Measurements from ENCODE around the gene SLC16A2. TPM values are rescaled to one million over a fixed set of nuclear protein-coding genes. Genes with fewer than 3 reads are reported as not detected.

Gene SLC16A2
- total RNA-seq, 3 donors from 2014 or later: 4.8 to 10.8 (median 6.6) TPM

GRCh38 chrX:74540635-74541249 lies 119.4 kb downstream of the SLC16A2 start:
- Histone ChIP-seq H3K4me1 (no peaks in the 10 kb centered on the region), H3K27ac (no peak overlapping the region), H3K36me3 (no peaks in the 10 kb centered on the region), H3K27me3 (peaks cover 0 to 40% of the 10 kb centered on the region in 2 donors), H3K4me3 (no peak overlapping the region), H3K9me3 (no peaks in the 10 kb centered on the region)
- no peak for DNase-seq (ENCODE audit: low spot score in 2 of 2)
- intact Hi-C loops (cut with DNase I; ENCODE audit: low total_unique reads): no loop called here
- TF ChIP-seq POLR2AphosphoS5 (IDR thresholded peaks at IDR 0.05) (no peak), POLR2A (IDR thresholded peaks at IDR 0.05) (no peak), CTCF (IDR thresholded peaks at IDR 0.05) (no peak)

- Histone ChIP-seq H3K27me3 (peaks cover 0 to 13% of the 10 kb centered on the region in 2 donors), H3K27ac (no peak overlapping the region), H3K36me3 (no peaks in the 10 kb centered on the region), H3K4me3 (no peak overlapping the region), H3K9me3 (no peaks in the 10 kb centered on the region), H3K4me1 (no peaks in the 10 kb centered on the region)
- no peak for TF ChIP-seq POLR2A (IDR thresholded peaks at IDR 0.05)
- TF ChIP-seq CTCF (IDR thresholded peaks at IDR 0.05): no peak
- TF ChIP-seq POLR2AphosphoS5 (IDR thresholded peaks at IDR 0.05): no peak
- intact Hi-C loops (cut with DNase I; ENCODE audit: low total_unique reads): no loop called here
- DNase-seq (ENCODE audit: low spot score in 2 of 2): no peak
Observed at GRCh38 chrX:74545880-74546523, 124.7 kb downstream of the SLC16A2 start.

GRCh38 chrX:74546984-74547383 lies 125.7 kb downstream of the SLC16A2 start:
- Histone ChIP-seq H3K27ac (no peak overlapping the region), H3K9me3 (no peaks in the 10 kb centered on the region), H3K27me3 (peaks cover 0 to 10% of the 10 kb centered on the region in 2 donors), H3K4me1 (no peaks in the 10 kb centered on the region), H3K36me3 (no peaks in the 10 kb centered on the region), H3K4me3 (no peak overlapping the region)
- TF ChIP-seq POLR2AphosphoS5 (IDR thresholded peaks at IDR 0.05) (no peak), POLR2A (IDR thresholded peaks at IDR 0.05) (no peak)
- DNase-seq (ENCODE audit: low spot score in 2 of 2): no peak
- intact Hi-C loops (cut with DNase I; ENCODE audit: low total_unique reads): no loop called here

- intact Hi-C loops (cut with DNase I; ENCODE audit: low total_unique reads): no loop called here
- no peaks in the 10 kb centered on the region for H3K36me3 ChIP-seq
Observed at GRCh38 chrX:74550295-74550802, 129.1 kb downstream of the SLC16A2 start.

GRCh38 chrX:74551934-74552333 lies 130.6 kb downstream of the SLC16A2 start:
- H3K27ac ChIP-seq: no peak overlapping the region
- no peaks in the 10 kb centered on the region for H3K36me3 ChIP-seq
- intact Hi-C loops (cut with DNase I; ENCODE audit: low total_unique reads): no loop called here
- no peak overlapping the region for H3K4me3 ChIP-seq
- no peak for DNase-seq (ENCODE audit: low spot score in 2 of 2)
- no peaks in the 10 kb centered on the region for H3K9me3 ChIP-seq
- peaks cover 0 to 33% of the 10 kb centered on the region in 2 donors for H3K27me3 ChIP-seq
- no peak for TF ChIP-seq CTCF (IDR thresholded peaks at IDR 0.05)
- no peak for TF ChIP-seq POLR2A (IDR thresholded peaks at IDR 0.05)
- no peak for TF ChIP-seq POLR2AphosphoS5 (IDR thresholded peaks at IDR 0.05)
- H3K4me1 ChIP-seq: no peaks in the 10 kb centered on the region

More at GRCh38 chrX:74550295-74550802, 129.1 kb downstream of the SLC16A2 start:
- H3K4me3 ChIP-seq: peak overlapping the region in 1 of 3 donors; percentile 14
- peaks cover 0 to 32% of the 10 kb centered on the region in 2 donors for H3K27me3 ChIP-seq
- H3K4me1 ChIP-seq: no peaks in the 10 kb centered on the region
- peak; percentile 49 to 74 for DNase-seq (ENCODE audit: low spot score in 2 of 2)
- no peak overlapping the region for H3K27ac ChIP-seq
- TF ChIP-seq CTCF (IDR thresholded peaks at IDR 0.05): peak; percentile 85 to 97 (median 96)
- no peak for TF ChIP-seq POLR2A (IDR thresholded peaks at IDR 0.05)
- peak in 1 of 3 donors; percentile 23 for TF ChIP-seq POLR2AphosphoS5 (IDR thresholded peaks at IDR 0.05)
- H3K9me3 ChIP-seq: no peaks in the 10 kb centered on the region
